Endothelial cell of umbilical vein (primary cell): ENCODE measurements around the gene DCLK2.

Source experiments
- POLR2AphosphoS5 ChIP-seq: IDR thresholded peaks from 2 replicates; pipeline ENCODE4 v1.6.1; 2012; ENCODE audit warnings: low read depth, mild to moderate bottlenecking, control low read depth, low read length, moderate library complexity; ENCODE audit not compliant: insufficient read depth
- TF ChIP-seq, protein P1 (sequence below), 2 donors: IDR thresholded peaks; 1 replicate in 1 of 2; 2 replicates in 1 of 2; pipeline ENCODE4 v1.5.1; 2011; ENCODE audit warnings: low read length in 2 of 2, mild to moderate bottlenecking in 2 of 2, moderate library complexity in 2 of 2, control low read depth in 1 of 2, inconsistent platforms in 1 of 2, low read depth in 1 of 2; ENCODE audit not compliant: insufficient read depth in 1 of 2; ENCODE audit errors: extremely low read depth in 1 of 2

DNA sequence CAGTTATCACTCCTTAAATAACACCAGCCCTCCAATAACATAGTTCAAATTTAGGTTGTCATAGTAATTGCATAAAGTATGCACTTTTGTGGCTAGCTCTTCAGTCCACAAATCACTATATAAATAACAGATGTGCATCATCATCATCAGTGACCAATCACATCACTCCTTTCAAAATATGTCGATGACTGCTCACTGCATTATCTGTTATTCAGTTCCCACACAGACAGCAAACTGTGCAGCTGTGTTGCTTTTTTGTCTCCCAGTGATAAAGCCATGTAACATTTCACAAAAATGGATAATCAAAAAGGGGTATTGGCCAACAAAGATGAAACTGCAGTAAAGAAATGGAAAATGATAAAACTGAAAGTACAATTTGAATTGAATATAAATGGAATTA, 205.4 kb downstream of the DCLK2 start:
- no peak for TF ChIP-seq POLR2AphosphoS5
- TF ChIP-seq, protein P1, sequence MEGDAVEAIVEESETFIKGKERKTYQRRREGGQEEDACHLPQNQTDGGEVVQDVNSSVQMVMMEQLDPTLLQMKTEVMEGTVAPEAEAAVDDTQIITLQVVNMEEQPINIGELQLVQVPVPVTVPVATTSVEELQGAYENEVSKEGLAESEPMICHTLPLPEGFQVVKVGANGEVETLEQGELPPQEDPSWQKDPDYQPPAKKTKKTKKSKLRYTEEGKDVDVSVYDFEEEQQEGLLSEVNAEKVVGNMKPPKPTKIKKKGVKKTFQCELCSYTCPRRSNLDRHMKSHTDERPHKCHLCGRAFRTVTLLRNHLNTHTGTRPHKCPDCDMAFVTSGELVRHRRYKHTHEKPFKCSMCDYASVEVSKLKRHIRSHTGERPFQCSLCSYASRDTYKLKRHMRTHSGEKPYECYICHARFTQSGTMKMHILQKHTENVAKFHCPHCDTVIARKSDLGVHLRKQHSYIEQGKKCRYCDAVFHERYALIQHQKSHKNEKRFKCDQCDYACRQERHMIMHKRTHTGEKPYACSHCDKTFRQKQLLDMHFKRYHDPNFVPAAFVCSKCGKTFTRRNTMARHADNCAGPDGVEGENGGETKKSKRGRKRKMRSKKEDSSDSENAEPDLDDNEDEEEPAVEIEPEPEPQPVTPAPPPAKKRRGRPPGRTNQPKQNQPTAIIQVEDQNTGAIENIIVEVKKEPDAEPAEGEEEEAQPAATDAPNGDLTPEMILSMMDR (IDR thresholded peaks at IDR 0.05; ENCODE audit: extremely low read depth in 1 of 2, insufficient read depth in 1 of 2, low read depth in 1 of 2, low read length in 2 of 2): no peak
